Endothelial cell of umbilical vein (primary cell): ENCODE measurements around the gene PRKG1.

Experiments used
- FOS ChIP-seq: IDR thresholded peaks from 2 replicates; pipeline ENCODE4 v1.6.1; 2011; ENCODE audit warnings: mild to moderate bottlenecking, low read length, moderate library complexity, borderline replicate concordance; ENCODE audit not compliant: insufficient read depth
- POLR2A ChIP-seq: IDR thresholded peaks from 2 replicates; pipeline ENCODE4 v1.6.1; 2012; ENCODE audit warnings: low read depth, mild to moderate bottlenecking, control low read depth, low read length
- POLR2AphosphoS5 ChIP-seq: IDR thresholded peaks from 2 replicates; pipeline ENCODE4 v1.6.1; 2012; ENCODE audit warnings: low read depth, mild to moderate bottlenecking, control low read depth, low read length, moderate library complexity; ENCODE audit not compliant: insufficient read depth
- TF ChIP-seq, protein P1 (sequence below), 2 donors: IDR thresholded peaks; 1 replicate in 1 of 2; 2 replicates in 1 of 2; pipeline ENCODE4 v1.5.1; 2011; ENCODE audit warnings: low read length in 2 of 2, mild to moderate bottlenecking in 2 of 2, moderate library complexity in 2 of 2, control low read depth in 1 of 2, inconsistent platforms in 1 of 2, low read depth in 1 of 2; ENCODE audit not compliant: insufficient read depth in 1 of 2; ENCODE audit errors: extremely low read depth in 1 of 2
- TF ChIP-seq, protein P2 (sequence below): IDR thresholded peaks from 2 replicates; pipeline ENCODE4 v1.6.1; 2011; ENCODE audit not compliant: insufficient read depth, insufficient read length

- TF ChIP-seq POLR2A (no peak), POLR2AphosphoS5 (no peak), FOS (no peak)
- TF ChIP-seq, protein P1, sequence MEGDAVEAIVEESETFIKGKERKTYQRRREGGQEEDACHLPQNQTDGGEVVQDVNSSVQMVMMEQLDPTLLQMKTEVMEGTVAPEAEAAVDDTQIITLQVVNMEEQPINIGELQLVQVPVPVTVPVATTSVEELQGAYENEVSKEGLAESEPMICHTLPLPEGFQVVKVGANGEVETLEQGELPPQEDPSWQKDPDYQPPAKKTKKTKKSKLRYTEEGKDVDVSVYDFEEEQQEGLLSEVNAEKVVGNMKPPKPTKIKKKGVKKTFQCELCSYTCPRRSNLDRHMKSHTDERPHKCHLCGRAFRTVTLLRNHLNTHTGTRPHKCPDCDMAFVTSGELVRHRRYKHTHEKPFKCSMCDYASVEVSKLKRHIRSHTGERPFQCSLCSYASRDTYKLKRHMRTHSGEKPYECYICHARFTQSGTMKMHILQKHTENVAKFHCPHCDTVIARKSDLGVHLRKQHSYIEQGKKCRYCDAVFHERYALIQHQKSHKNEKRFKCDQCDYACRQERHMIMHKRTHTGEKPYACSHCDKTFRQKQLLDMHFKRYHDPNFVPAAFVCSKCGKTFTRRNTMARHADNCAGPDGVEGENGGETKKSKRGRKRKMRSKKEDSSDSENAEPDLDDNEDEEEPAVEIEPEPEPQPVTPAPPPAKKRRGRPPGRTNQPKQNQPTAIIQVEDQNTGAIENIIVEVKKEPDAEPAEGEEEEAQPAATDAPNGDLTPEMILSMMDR (IDR thresholded peaks at IDR 0.05; ENCODE audit: extremely low read depth in 1 of 2, insufficient read depth in 1 of 2, low read depth in 1 of 2, low read length in 2 of 2), result no peak
- TF ChIP-seq, protein P2, sequence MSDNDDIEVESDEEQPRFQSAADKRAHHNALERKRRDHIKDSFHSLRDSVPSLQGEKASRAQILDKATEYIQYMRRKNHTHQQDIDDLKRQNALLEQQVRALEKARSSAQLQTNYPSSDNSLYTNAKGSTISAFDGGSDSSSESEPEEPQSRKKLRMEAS, result no peak
Observed at GRCh38 chr10:51617576-51618235, 543.4 kb downstream of the PRKG1 start.
